MCF 10A (cell line): ENCODE measurements around the gene HDAC5. TPM values are rescaled to one million over a fixed set of nuclear protein-coding genes. Genes with fewer than 3 reads are reported as not detected.

ENCODE experiments used
- BruUV-seq: library from RNA; stranded (reverse); fragments of 400-500 nt; replicated peaks from 2 replicates; lab custom pipeline; 2021; lab: Mats Ljungman, UMichigan
- CTCF ChIA-PET: fragments of 300-600 bp; sonication (Branson Sonifier 250); formaldehyde crosslinking; extraction: SDS; loops from one replicate; lab custom pipeline; 2021; ENCODE audit warnings: antibody characterized with exemption, inconsistent platforms; lab: Yijun Ruan, JAX
- POLR2A ChIA-PET: fragments of 300-600, 350-650 bp; sonication (Branson Sonifier 250); formaldehyde crosslinking; extraction: SDS; loops from one replicate; lab custom pipeline; 2020; ENCODE audit warnings: antibody characterized with exemption, inconsistent platforms; lab: Yijun Ruan, JAX
- DNase-seq: peaks from one replicate; pipeline ENCODE4 v3.0.0-alpha.2; 2018; ENCODE audit not compliant: unreplicated experiment
- H3K27ac Mint-ChIP-seq: one replicate; pipeline ENCODE4 v1.8.0; 2022; ENCODE audit warnings: mild to moderate bottlenecking, low read depth, mixed read lengths; ENCODE audit not compliant: unreplicated experiment
- H3K27me3 Mint-ChIP-seq: one replicate; pipeline ENCODE4 v1.8.0; 2022; ENCODE audit warnings: mixed read lengths; ENCODE audit not compliant: insufficient read depth, unreplicated experiment
- H3K36me3 Mint-ChIP-seq: one replicate; pipeline ENCODE4 v1.8.0; 2022; ENCODE audit warnings: mild to moderate bottlenecking, moderate library complexity, mixed read lengths; ENCODE audit not compliant: insufficient read depth, unreplicated experiment
- H3K4me1 Mint-ChIP-seq: one replicate; pipeline ENCODE4 v1.8.0; 2022; ENCODE audit warnings: mixed read lengths; ENCODE audit not compliant: insufficient read depth, unreplicated experiment
- H3K4me3 Mint-ChIP-seq: one replicate; pipeline ENCODE4 v1.8.0; 2022; ENCODE audit warnings: mild to moderate bottlenecking, moderate library complexity, mixed read lengths; ENCODE audit not compliant: unreplicated experiment
- H3K9me3 Mint-ChIP-seq: one replicate; pipeline ENCODE4 v1.8.0; 2022; ENCODE audit warnings: mixed read lengths; ENCODE audit not compliant: unreplicated experiment
- intact Hi-C: fragments of 100-400 bp; cut with micrococcal nuclease; formaldehyde crosslinking; loops from 2 replicates; pipeline ENCODE4 v1.14.1; 2022
- total RNA-seq: library from RNA; stranded (reverse); gene quantifications from 2 replicates; pipeline ENCODE4 v1.2.3, GENCODE V29; 2022
- TF ChIP-seq, protein P1 (sequence below): fragments of 200-600 bp; IDR thresholded peaks from one replicate; pipeline ENCODE4 v1.8.0; 2022; ENCODE audit warnings: antibody characterized with exemption, mild to moderate bottlenecking; ENCODE audit not compliant: unreplicated experiment

The HDAC5 gene
- total RNA-seq, 1 experiment from 2014 or later = 12.1 TPM

DNA sequence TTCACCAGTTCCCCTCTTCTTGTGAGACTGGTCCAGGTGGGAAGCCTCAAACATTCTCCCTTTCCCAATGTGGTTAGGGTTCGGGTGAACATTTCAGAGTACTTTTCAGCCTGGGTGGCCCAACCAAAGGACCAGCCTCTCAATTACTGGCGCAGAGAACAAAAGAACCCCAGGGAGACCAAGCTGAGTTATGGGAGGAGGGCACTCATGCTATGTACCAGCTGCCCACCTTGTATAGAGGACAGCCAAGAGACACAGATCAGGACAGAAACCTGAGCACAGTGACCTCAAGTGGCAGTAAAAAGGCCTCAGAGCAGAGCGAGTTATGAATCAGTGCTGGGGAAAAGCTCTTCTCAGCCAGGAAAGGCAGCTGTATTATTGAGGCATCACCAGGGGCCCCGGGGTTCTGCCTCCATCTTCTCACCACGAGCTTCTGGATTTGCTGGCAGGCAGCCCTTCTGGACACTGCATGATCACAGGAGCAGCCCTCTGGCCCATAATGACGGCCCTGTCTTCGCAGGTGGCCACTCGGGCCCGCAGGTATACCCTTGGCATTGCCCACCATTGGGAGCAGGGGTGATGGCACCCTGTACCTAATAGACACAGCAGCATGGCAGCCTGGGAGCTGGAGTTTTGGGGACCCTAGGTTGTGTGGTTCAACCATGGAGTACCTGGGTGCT lies 49.1 kb downstream of the HDAC5 start:
- Mint-ChIP-seq H3K27ac (no peak overlapping the region), H3K4me1 (peaks cover 15% of the 10 kb centered on the region), H3K4me3 (no peak overlapping the region), H3K36me3 (peaks cover 44% of the 10 kb centered on the region), H3K9me3 (no peaks in the 10 kb centered on the region), H3K27me3 (no peaks in the 10 kb centered on the region)
- no peak for DNase-seq
- TF ChIP-seq, protein P1, sequence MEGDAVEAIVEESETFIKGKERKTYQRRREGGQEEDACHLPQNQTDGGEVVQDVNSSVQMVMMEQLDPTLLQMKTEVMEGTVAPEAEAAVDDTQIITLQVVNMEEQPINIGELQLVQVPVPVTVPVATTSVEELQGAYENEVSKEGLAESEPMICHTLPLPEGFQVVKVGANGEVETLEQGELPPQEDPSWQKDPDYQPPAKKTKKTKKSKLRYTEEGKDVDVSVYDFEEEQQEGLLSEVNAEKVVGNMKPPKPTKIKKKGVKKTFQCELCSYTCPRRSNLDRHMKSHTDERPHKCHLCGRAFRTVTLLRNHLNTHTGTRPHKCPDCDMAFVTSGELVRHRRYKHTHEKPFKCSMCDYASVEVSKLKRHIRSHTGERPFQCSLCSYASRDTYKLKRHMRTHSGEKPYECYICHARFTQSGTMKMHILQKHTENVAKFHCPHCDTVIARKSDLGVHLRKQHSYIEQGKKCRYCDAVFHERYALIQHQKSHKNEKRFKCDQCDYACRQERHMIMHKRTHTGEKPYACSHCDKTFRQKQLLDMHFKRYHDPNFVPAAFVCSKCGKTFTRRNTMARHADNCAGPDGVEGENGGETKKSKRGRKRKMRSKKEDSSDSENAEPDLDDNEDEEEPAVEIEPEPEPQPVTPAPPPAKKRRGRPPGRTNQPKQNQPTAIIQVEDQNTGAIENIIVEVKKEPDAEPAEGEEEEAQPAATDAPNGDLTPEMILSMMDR = no peak
- intact Hi-C loops = no loop called here
- BruUV-seq = no TSS peak
- CTCF ChIA-PET = interaction anchor here (1.1 to 1.2 kb wide), 2 partner anchors 9 to 33 kb away, joined by 3 to 6 read pairs; no protein-coding TSS in a partner anchor
- POLR2A ChIA-PET = interaction anchor here (1.0 to 1.9 kb wide), 2 partner anchors 38 to 64 kb away, joined by 4 to 5 read pairs; no protein-coding TSS in a partner anchor

DNA sequence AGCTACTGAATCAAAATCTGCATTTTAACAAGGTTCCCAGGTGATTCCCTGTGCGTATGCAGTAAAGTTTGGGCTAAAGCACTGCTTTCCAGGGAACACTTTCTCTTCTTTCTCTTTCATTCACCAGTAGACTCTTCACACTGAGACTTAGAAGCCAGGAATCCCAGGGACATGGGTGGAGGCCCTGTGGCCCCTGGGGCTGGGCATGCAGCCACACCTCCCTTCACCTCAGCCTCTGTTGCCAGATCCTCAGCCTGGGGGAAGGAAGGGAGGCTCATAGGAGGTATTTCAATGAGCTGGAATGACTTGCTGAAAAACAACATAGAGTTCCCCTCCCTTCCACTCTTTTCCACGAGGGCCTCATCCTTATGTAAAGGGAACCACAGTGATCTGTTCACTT lies 51.7 kb downstream of the HDAC5 start:
- Mint-ChIP-seq H3K4me3 (peak overlapping the region; percentile 92), H3K36me3 (peaks cover 35% of the 10 kb centered on the region), H3K9me3 (no peaks in the 10 kb centered on the region), H3K27ac (peak overlapping the region; percentile 97), H3K27me3 (no peaks in the 10 kb centered on the region), H3K4me1 (peaks cover 21% of the 10 kb centered on the region)
- TF ChIP-seq, protein P1 = no peak
- peak; percentile 58 for DNase-seq
- POLR2A ChIA-PET = interaction anchor here (0.6 to 3.8 kb wide), 17 partner anchors 11 to 503 kb away, joined by 3 to 20 read pairs (median 6); partner anchors contain the start of genes HDAC5, TMEM101 and TMUB2
- intact Hi-C loops = loop anchor here (2.0 kb wide), 1 partner anchor 65 kb away; no protein-coding TSS in a partner anchor
- CTCF ChIA-PET = interaction anchor here (0.6 to 2.5 kb wide), 4 partner anchors 12 to 291 kb away, joined by 4 to 12 read pairs (median 5); no protein-coding TSS in a partner anchor
- no TSS peak for BruUV-seq

DNA sequence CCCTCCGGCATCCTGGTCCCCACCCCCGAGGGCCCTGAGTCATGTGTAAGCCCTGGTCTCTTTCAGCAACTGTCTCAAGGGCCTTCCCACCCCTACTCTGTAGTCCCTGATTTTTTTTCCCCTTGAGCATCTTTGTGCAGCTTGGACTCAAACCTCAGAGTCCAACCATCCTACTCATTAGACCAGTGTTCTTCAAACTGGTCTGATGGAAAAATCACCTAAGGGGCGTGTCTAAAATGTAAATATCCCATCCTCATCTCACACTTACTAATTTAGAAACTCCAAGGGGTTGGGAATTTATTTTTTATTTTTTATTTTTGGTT lies 52.3 kb downstream of the HDAC5 start:
- Mint-ChIP-seq H3K36me3 (peaks cover 29% of the 10 kb centered on the region), H3K27me3 (no peaks in the 10 kb centered on the region), H3K4me3 (peak overlapping the region; percentile 92), H3K4me1 (peaks cover 26% of the 10 kb centered on the region), H3K27ac (peak overlapping the region; percentile 97), H3K9me3 (no peaks in the 10 kb centered on the region)
- no peak for DNase-seq
- intact Hi-C loops = loop anchor here (2.0 kb wide), 1 partner anchor 64 kb away; no protein-coding TSS in a partner anchor
- CTCF ChIA-PET = interaction anchor here (0.6 to 1.4 kb wide), 3 partner anchors 64 to 292 kb away, joined by 3 to 4 read pairs (median 4); no protein-coding TSS in a partner anchor
- POLR2A ChIA-PET = interaction anchor here (0.6 to 3.8 kb wide), 16 partner anchors 11 to 502 kb away, joined by 3 to 20 read pairs (median 6); partner anchors contain the start of genes HDAC5, TMEM101 and TMUB2
- BruUV-seq = no TSS peak
- TF ChIP-seq, protein P1 = no peak
